Loucy (cell line): Measurements from ENCODE around the gene PPDPF.

Experiments used
- H2AFZ ChIP-seq: fragments of 200-600 bp; sonication (generic); 2 replicates; pipeline ENCODE4 v1.6.0; 2016; ENCODE audit warnings: antibody characterized with exemption, mild to moderate bottlenecking, low read length, moderate library complexity
- H3F3A ChIP-seq: fragments of 200-600 bp; 2 replicates; pipeline ENCODE4 v1.6.0; 2016; ENCODE audit warnings: antibody characterized with exemption, low read depth, mild to moderate bottlenecking
- H3K27me3 ChIP-seq: fragments of 200-600 bp; sonication (generic); 2 replicates; pipeline ENCODE4 v1.6.1; 2014; ENCODE audit warnings: low read length, mild to moderate bottlenecking; ENCODE audit not compliant: insufficient read depth, poor library complexity, severe bottlenecking
- H3K36me3 ChIP-seq: fragments of 200-600 bp; sonication (generic); 2 replicates; pipeline ENCODE4 v1.6.1; 2016; ENCODE audit warnings: low read length; ENCODE audit not compliant: insufficient read depth
- H3K4me1 ChIP-seq: fragments of 200-600 bp; sonication (generic); 2 replicates; pipeline ENCODE4 v1.5.1; 2014; ENCODE audit warnings: low read length, mild to moderate bottlenecking; ENCODE audit not compliant: insufficient read depth, poor library complexity, severe bottlenecking
- H3K4me2 ChIP-seq: fragments of 200-600 bp; sonication (generic); 2 replicates; pipeline ENCODE4 v1.6.0; 2014; ENCODE audit warnings: antibody characterized with exemption, low read length, low read depth, mild to moderate bottlenecking; ENCODE audit not compliant: poor library complexity, severe bottlenecking
- H3K4me3 ChIP-seq: fragments of 200-600 bp; sonication (generic); 2 replicates; pipeline ENCODE4 v1.5.1; 2014; ENCODE audit warnings: low read length, mild to moderate bottlenecking, mixed read lengths; ENCODE audit not compliant: poor library complexity, severe bottlenecking
- H3K79me2 ChIP-seq: fragments of 200-600 bp; sonication (generic); 2 replicates; pipeline ENCODE4 v1.6.1; 2014; ENCODE audit warnings: low read length; ENCODE audit not compliant: insufficient read depth
- H3K9ac ChIP-seq: fragments of 200-600 bp; sonication (generic); 2 replicates; pipeline ENCODE4 v1.6.0; 2014; ENCODE audit warnings: mild to moderate bottlenecking, low read depth, low read length, moderate library complexity; ENCODE audit not compliant: poor library complexity, severe bottlenecking
- H3K9me2 ChIP-seq: fragments of 200-600 bp; sonication (generic); replicated peaks from 2 replicates; pipeline ENCODE4 v1.6.1; 2016; ENCODE audit warnings: low read depth, low read length, mixed read lengths
- H3K9me3 ChIP-seq: fragments of 200-600 bp; sonication (generic); 2 replicates; pipeline ENCODE4 v1.6.1; 2014; ENCODE audit warnings: mild to moderate bottlenecking, antibody characterized with exemption, low read length, low read depth; ENCODE audit not compliant: insufficient read depth
- H4K20me1 ChIP-seq: fragments of 200-600 bp; sonication (generic); 2 replicates; pipeline ENCODE4 v1.6.0; 2014; ENCODE audit warnings: antibody characterized with exemption, low read length, mild to moderate bottlenecking; ENCODE audit not compliant: insufficient read depth, poor library complexity, severe bottlenecking
- EZH2phosphoT487 ChIP-seq: fragments of 200-600 bp; IDR thresholded peaks from 2 replicates; pipeline ENCODE4 v1.6.1; 2018; ENCODE audit warnings: antibody characterized with exemption, mild to moderate bottlenecking, moderate library complexity, borderline replicate concordance
- TF ChIP-seq, protein P1 (sequence below): fragments of 200-600 bp; sonication (generic); conservative IDR thresholded peaks from 2 replicates; pipeline ENCODE4 v1.5.1; 2014; ENCODE audit warnings: mild to moderate bottlenecking, antibody characterized with exemption, low read length

The PPDPF gene

DNA sequence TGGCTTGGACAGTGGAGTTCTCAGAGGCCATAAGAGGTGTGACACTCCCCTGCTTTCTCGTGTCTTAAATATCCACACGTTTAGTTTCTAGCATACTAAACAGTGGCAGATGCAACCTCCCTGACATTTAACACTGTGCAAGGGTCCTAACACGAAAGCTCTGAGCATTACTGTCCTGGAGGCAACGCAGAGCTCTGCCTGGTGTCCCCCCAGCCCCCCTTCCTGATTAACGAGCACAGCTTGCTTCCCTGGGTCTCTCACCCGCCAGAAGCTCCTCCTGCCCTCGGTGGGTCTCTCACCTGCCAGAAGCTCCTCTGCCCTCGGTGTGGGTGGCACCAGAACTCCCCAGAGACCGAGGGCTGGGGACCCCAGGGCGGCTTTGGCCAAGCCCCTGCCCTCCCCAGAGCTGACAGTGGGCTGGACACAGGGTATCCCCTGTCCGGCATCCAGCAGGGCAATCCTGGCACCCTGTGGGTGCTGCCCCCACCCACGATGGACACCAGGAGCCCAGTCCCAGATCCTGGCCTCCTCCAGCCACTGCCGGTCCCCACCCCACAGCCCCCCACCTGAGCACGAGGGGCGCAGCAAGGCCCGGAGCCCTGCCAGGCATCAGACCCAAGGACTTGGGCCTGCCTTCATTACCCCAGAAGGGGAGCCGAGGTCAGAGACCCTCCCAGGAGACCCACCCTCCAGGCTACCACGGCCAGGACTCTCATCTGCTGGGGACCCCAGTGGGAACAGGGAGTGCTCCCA is 35.7 kb upstream of the PPDPF start:
- no peaks in the 10 kb centered on the region for H3K36me3 ChIP-seq
- no peaks in the 10 kb centered on the region for H3K79me2 ChIP-seq
- no peaks in the 10 kb centered on the region for H3K27me3 ChIP-seq
- H3F3A ChIP-seq = no peaks in the 10 kb centered on the region
- no peak overlapping the region for H2AFZ ChIP-seq
- peaks cover 9% of the 10 kb centered on the region for H3K4me1 ChIP-seq
- H3K9ac ChIP-seq = no peak overlapping the region
- no peaks in the 10 kb centered on the region for H3K9me2 ChIP-seq
- no peak for TF ChIP-seq EZH2phosphoT487
- TF ChIP-seq, protein P1, sequence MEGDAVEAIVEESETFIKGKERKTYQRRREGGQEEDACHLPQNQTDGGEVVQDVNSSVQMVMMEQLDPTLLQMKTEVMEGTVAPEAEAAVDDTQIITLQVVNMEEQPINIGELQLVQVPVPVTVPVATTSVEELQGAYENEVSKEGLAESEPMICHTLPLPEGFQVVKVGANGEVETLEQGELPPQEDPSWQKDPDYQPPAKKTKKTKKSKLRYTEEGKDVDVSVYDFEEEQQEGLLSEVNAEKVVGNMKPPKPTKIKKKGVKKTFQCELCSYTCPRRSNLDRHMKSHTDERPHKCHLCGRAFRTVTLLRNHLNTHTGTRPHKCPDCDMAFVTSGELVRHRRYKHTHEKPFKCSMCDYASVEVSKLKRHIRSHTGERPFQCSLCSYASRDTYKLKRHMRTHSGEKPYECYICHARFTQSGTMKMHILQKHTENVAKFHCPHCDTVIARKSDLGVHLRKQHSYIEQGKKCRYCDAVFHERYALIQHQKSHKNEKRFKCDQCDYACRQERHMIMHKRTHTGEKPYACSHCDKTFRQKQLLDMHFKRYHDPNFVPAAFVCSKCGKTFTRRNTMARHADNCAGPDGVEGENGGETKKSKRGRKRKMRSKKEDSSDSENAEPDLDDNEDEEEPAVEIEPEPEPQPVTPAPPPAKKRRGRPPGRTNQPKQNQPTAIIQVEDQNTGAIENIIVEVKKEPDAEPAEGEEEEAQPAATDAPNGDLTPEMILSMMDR = no peak
- H4K20me1 ChIP-seq = no peaks in the 10 kb centered on the region
- no peak overlapping the region for H3K4me2 ChIP-seq
- H3K9me3 ChIP-seq = no peaks in the 10 kb centered on the region
- no peak overlapping the region for H3K4me3 ChIP-seq

DNA sequence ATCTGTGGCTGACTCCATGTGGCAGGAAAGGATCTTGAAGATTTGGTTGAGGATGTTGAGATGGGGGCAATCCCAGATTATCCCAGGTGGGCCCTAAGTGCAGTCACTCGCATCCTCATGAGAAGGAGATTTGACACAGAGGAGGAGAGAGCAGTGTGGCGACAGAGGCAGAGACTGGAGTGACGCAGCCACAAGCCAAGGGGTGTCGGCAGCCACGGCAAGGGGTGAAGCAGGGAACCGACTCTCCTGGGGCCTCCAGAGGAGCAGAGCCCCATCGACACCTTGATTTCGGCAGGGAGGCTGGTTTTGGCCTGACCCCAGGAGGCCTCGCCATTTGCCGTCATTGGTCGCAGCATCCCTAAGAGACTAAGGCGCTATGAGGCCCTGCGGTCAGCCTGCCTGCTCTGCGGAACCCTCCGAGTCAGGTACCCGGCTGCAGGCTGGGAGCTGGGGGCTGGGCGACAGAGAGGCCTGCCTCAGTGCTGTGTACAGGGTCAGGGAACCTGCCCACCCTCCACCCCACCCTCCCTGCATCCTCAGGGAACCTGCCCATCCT is 34.2 kb upstream of the PPDPF start:
- H3K4me1 ChIP-seq = peaks cover 9% of the 10 kb centered on the region
- no peaks in the 10 kb centered on the region for H3F3A ChIP-seq
- no peaks in the 10 kb centered on the region for H3K9me2 ChIP-seq
- H2AFZ ChIP-seq = no peak overlapping the region
- no peaks in the 10 kb centered on the region for H3K9me3 ChIP-seq
- H3K79me2 ChIP-seq = no peaks in the 10 kb centered on the region
- no peaks in the 10 kb centered on the region for H3K36me3 ChIP-seq
- H3K9ac ChIP-seq = no peak overlapping the region
- no peaks in the 10 kb centered on the region for H4K20me1 ChIP-seq
- TF ChIP-seq, protein P1 = no peak
- no peak for TF ChIP-seq EZH2phosphoT487
- no peak overlapping the region for H3K4me2 ChIP-seq
- no peaks in the 10 kb centered on the region for H3K27me3 ChIP-seq
- H3K4me3 ChIP-seq = no peak overlapping the region

DNA sequence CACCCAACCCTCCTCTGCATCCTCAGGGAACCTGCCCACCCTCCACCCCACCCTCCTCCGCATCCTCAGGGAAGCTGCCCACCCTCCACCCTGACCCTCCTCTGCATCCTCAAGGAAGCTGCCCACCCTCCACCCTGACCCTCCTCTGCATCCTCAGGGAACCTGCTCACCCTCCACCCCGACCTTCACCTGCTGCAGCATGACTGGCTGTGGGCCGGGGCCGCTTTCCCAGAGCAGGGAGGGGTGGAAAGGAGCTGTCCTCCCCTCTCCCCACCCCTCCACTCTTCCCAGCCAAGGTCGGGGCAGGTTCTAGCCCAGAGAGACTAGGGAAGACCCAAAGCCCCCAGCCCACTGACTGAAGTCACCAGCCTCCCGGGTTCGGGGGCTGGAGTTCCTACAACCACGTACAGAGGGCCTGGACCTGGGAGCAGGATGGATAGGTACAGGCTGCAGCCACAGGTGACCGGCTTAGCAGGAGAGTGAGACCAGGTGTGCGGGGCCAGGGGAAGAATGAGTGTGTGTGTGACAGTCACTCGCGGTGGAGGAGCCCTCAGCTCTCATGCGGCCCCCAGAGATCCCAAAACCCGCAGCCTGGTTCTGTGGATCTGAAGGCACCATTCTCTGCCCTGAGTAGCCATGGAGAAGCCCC is 33.3 kb upstream of the PPDPF start:
- peaks cover 9% of the 10 kb centered on the region for H3K4me1 ChIP-seq
- no peak for TF ChIP-seq EZH2phosphoT487
- TF ChIP-seq, protein P1 = no peak
- H3K4me2 ChIP-seq = no peak overlapping the region
- H3K9me2 ChIP-seq = no peaks in the 10 kb centered on the region
- no peak overlapping the region for H3K9ac ChIP-seq
- no peaks in the 10 kb centered on the region for H3F3A ChIP-seq
- H4K20me1 ChIP-seq = no peaks in the 10 kb centered on the region
- H3K4me3 ChIP-seq = no peak overlapping the region
- H2AFZ ChIP-seq = no peak overlapping the region
- no peaks in the 10 kb centered on the region for H3K27me3 ChIP-seq
- no peaks in the 10 kb centered on the region for H3K79me2 ChIP-seq
- H3K9me3 ChIP-seq = no peaks in the 10 kb centered on the region
- H3K36me3 ChIP-seq = no peaks in the 10 kb centered on the region
